OCI-LY7 (cell line): ENCODE results near the gene SLC8A1.

Experiments
- CTCF ChIP-seq: fragments of 200-600 bp; sonication (generic); conservative IDR thresholded peaks from 2 replicates; pipeline ENCODE4 v1.5.1; 2014; ENCODE audit warnings: mild to moderate bottlenecking, antibody characterized with exemption, low read length, moderate library complexity, mixed read lengths
- EZH2phosphoT487 ChIP-seq: fragments of 200-600 bp; sonication (generic); IDR thresholded peaks from 2 replicates; pipeline ENCODE4 v1.6.1; 2018; ENCODE audit warnings: low read depth, borderline replicate concordance, mild to moderate bottlenecking, mixed run types, antibody characterized with exemption, low read length, moderate library complexity, mixed read lengths

- no peak for TF ChIP-seq EZH2phosphoT487
- no peak for TF ChIP-seq CTCF
These were observed 28.7 kb upstream of the SLC8A1 start for GRCh38 chr2:40480596-40480995.
